Right forelimb (tissue), 1 donor: ENCODE results near the gene PAK5.

Experiments used
- DNase-seq: peaks from one replicate; pipeline ENCODE4 v3.0.0-alpha.2; 2018

The PAK5 gene

GRCh38 chr20:9775176-9775575 is 63.7 kb downstream of the PAK5 start:
- DNase-seq: no peak

GRCh38 chr20:9769954-9770353 is 68.9 kb downstream of the PAK5 start:
- no peak for DNase-seq

GRCh38 chr20:9761476-9761875 is 77.4 kb downstream of the PAK5 start:
- DNase-seq: no peak

- DNase-seq: no peak
Measured at GRCh38 chr20:9759392-9759791, 79.5 kb downstream of the PAK5 start.

- no peak for DNase-seq
Measured at GRCh38 chr20:9758752-9759151, 80.1 kb downstream of the PAK5 start.

- no peak for DNase-seq
Measured at GRCh38 chr20:9756660-9757059, 82.2 kb downstream of the PAK5 start.

- DNase-seq: no peak
Measured at GRCh38 chr20:9755301-9755700, 83.6 kb downstream of the PAK5 start.

- DNase-seq: no peak
Measured at GRCh38 chr20:9744551-9744950, 94.3 kb downstream of the PAK5 start.

- DNase-seq: no peak
Measured at GRCh38 chr20:9743871-9744270, 95.0 kb downstream of the PAK5 start.

GRCh38 chr20:9742821-9743220 is 96.1 kb downstream of the PAK5 start:
- DNase-seq: no peak

GRCh38 chr20:9741996-9742395 is 96.9 kb downstream of the PAK5 start:
- DNase-seq: no peak

- DNase-seq: no peak
Measured at GRCh38 chr20:9740486-9740885, 98.4 kb downstream of the PAK5 start.

GRCh38 chr20:9739991-9740390 is 98.9 kb downstream of the PAK5 start:
- no peak for DNase-seq

GRCh38 chr20:9736373-9736772 is 102.5 kb downstream of the PAK5 start:
- DNase-seq: no peak

- no peak for DNase-seq
Measured at GRCh38 chr20:9723501-9724202, 115.2 kb downstream of the PAK5 start.

- no peak for DNase-seq
Measured at GRCh38 chr20:9711872-9712271, 127.0 kb downstream of the PAK5 start.

- DNase-seq: no peak
Measured at GRCh38 chr20:9710685-9711084, 128.2 kb downstream of the PAK5 start.

- DNase-seq: no peak
Measured at GRCh38 chr20:9705722-9706476, 133.0 kb downstream of the PAK5 start.

GRCh38 chr20:9699181-9699580 is 139.7 kb downstream of the PAK5 start:
- no peak for DNase-seq

GRCh38 chr20:9689041-9689440 is 149.8 kb downstream of the PAK5 start:
- no peak for DNase-seq

GRCh38 chr20:9686866-9687265 is 152.0 kb downstream of the PAK5 start:
- DNase-seq: no peak

GRCh38 chr20:9686455-9686854 is 152.4 kb downstream of the PAK5 start:
- no peak for DNase-seq

- no peak for DNase-seq
Measured at GRCh38 chr20:9686001-9686400, 152.9 kb downstream of the PAK5 start.

GRCh38 chr20:9685011-9685410 is 153.9 kb downstream of the PAK5 start:
- DNase-seq: no peak
